Esophagus muscularis mucosa (tissue), 4 donors: ENCODE results near the gene TBC1D24. TPM values are rescaled to one million over a fixed set of nuclear protein-coding genes. Genes with fewer than 3 reads are reported as not detected.
"Not testable (repeated sequence)": the region's sequence is repeated elsewhere in the genome, so short reads cannot be mapped to it uniquely, and the experiment has no call there.

Experiments
- DNase-seq: peaks from one replicate; pipeline ENCODE4 v3.0.0-alpha.2; 2017; ENCODE audit errors: extremely low spot score
- H3K27ac ChIP-seq, 4 donors: fragments of 200-600 bp; sonication (generic); replicated peaks in 1 of 4; 1 replicate in 3 of 4; 2 replicates in 1 of 4; pipeline ENCODE4 v1.5.1; 2016 to 2019; ENCODE audit warnings: mild to moderate bottlenecking in 1 of 4
- H3K27me3 ChIP-seq, 4 donors: fragments of 200-600 bp; sonication (generic); one replicate each; pipeline versions ENCODE4 v1.5.1 to v1.6.0; 2016 to 2019
- H3K36me3 ChIP-seq, 4 donors: fragments of 200-600 bp; sonication (generic); one replicate each; pipeline ENCODE4 v1.5.1; 2016 to 2019
- H3K4me1 ChIP-seq, 4 donors: fragments of 200-600 bp; sonication (generic); one replicate each; pipeline ENCODE4 v1.5.1; 2016 to 2019
- H3K4me3 ChIP-seq, 4 donors: fragments of 200-600 bp; sonication (generic); 1 replicate in 2 of 4; 2 replicates in 2 of 4; pipeline ENCODE4 v1.5.1; 2016 to 2019; ENCODE audit warnings: mild to moderate bottlenecking in 4 of 4, moderate library complexity in 1 of 4
- H3K9me3 ChIP-seq, 4 donors: fragments of 200-600 bp; sonication (generic); 1 replicate in 3 of 4; 2 replicates in 1 of 4; pipeline ENCODE4 v1.5.1; 2016 to 2019
- CTCF ChIP-seq, 3 experiments: fragments of 200-600 bp in 2 of 3; fragments of 450-650 bp in 1 of 3; sonication (generic) in 2 of 3; IDR thresholded peaks; one replicate each; pipeline ENCODE4 v1.5.1; 2017 to 2019; ENCODE audit warnings: antibody characterized with exemption in 3 of 3, mild to moderate bottlenecking in 2 of 3, moderate library complexity in 1 of 3
- EP300 ChIP-seq: sonication (generic); formaldehyde crosslinking; IDR thresholded peaks from one replicate; pipeline ENCODE4 v1.6.1; 2017; ENCODE audit warnings: antibody characterized with exemption
- POLR2A ChIP-seq: fragments of 450-650 bp; IDR thresholded peaks from one replicate; pipeline ENCODE4 v1.6.1; 2017; ENCODE audit warnings: antibody characterized with exemption, moderate library complexity, mild to moderate bottlenecking, low read depth
- POLR2AphosphoS5 ChIP-seq, 2 donors: sonication (generic); formaldehyde crosslinking; IDR thresholded peaks; one replicate each; pipeline ENCODE4 v1.6.1; 2017; ENCODE audit warnings: antibody characterized with exemption in 2 of 2
- WGBS: methylation state at CpG from one replicate; pipeline ENCODE4 v1.1.5; 2018; 5-methylcytosine and 5-hydroxymethylcytosine counted together
- intact Hi-C: fragments of 100-400 bp; cut with DNase I; formaldehyde crosslinking; loops from one replicate; pipeline ENCODE4 v1.15.1; 2023
- total RNA-seq, 4 donors: library from RNA; depleted of rRNA; stranded (reverse); fragments of >200 nt; gene quantifications; one replicate each; pipeline versions ENCODE4 v1.1.0 to v1.2.1, GENCODE V29; 2016

TBC1D24 gene
- total RNA-seq, 4 donors from 2014 or later = 7.0 to 14.1 (median 11.5) TPM

- DNase-seq = peak; percentile 99
- peaks cover 10 to 39% (median 39%) of the 10 kb centered on the region in 4 donors for H3K4me1 ChIP-seq
- H3K36me3 ChIP-seq = peaks cover 14 to 36% (median 30%) of the 10 kb centered on the region in 4 donors
- no peaks in the 10 kb centered on the region for H3K27me3 ChIP-seq
- under 1% methylated on average over 32 of the region's 84 CpGs for WGBS
- H3K9me3 ChIP-seq = no peaks in the 10 kb centered on the region
- H3K27ac ChIP-seq = peak overlapping the region; percentile 95 to 98 (median 96)
- H3K4me3 ChIP-seq = peak overlapping the region; percentile 66 to 71 (median 70)
- peak; percentile 95 to 98 for TF ChIP-seq POLR2AphosphoS5 (IDR thresholded peaks at IDR 0.05)
- no peak for TF ChIP-seq CTCF (IDR thresholded peaks at IDR 0.05)
- TF ChIP-seq EP300 = no peak
- no peak for TF ChIP-seq POLR2A
- intact Hi-C loops = no loop called here
These were observed 57.0 kb downstream of the TBC1D24 start for GRCh38 chr16:2531696-2532493.

GRCh38 chr16:2532494-2533141 is 57.7 kb downstream of the TBC1D24 start:
- 3% methylated on average over 32 of the region's 37 CpGs for WGBS
- DNase-seq = no peak
- no peaks in the 10 kb centered on the region for H3K9me3 ChIP-seq
- intact Hi-C loops = no loop called here
- H3K27ac ChIP-seq = peak overlapping the region; percentile 95 to 98 (median 96)
- H3K4me3 ChIP-seq = peak overlapping the region; percentile 66 to 71 (median 70)
- peaks cover 14 to 29% (median 23%) of the 10 kb centered on the region in 4 donors for H3K36me3 ChIP-seq
- peak; percentile 17 to 54 for TF ChIP-seq POLR2AphosphoS5 (IDR thresholded peaks at IDR 0.05)
- no peak for TF ChIP-seq CTCF (IDR thresholded peaks at IDR 0.05)
- no peaks in the 10 kb centered on the region for H3K27me3 ChIP-seq
- peaks cover 14 to 44% (median 43%) of the 10 kb centered on the region in 4 donors for H3K4me1 ChIP-seq

GRCh38 chr16:2533142-2533755 is 58.3 kb downstream of the TBC1D24 start:
- H3K27me3 ChIP-seq, intact Hi-C loops, DNase-seq, H3K9me3 ChIP-seq: not testable (repeated sequence)
- Histone ChIP-seq H3K27ac (peak overlapping the region; percentile 95 to 98 (median 96)), H3K4me3 (peak overlapping the region; percentile 66 to 71 (median 70)), H3K36me3 (peaks cover 8 to 22% (median 17%) of the 10 kb centered on the region in 4 donors), H3K4me1 (peaks cover 14 to 44% (median 43%) of the 10 kb centered on the region in 4 donors)
- WGBS = 34% methylated on average over 12 of the region's 16 CpGs

GRCh38 chr16:2533912-2534311 is 59.0 kb downstream of the TBC1D24 start:
- Histone ChIP-seq H3K27ac (peak overlapping the region; percentile 95 to 98 (median 96)), H3K36me3 (peaks cover 2 to 16% (median 10%) of the 10 kb centered on the region in 4 donors), H3K4me1 (peaks cover 17 to 48% (median 48%) of the 10 kb centered on the region in 4 donors), H3K27me3 (no peaks in the 10 kb centered on the region), H3K4me3 (no peak overlapping the region), H3K9me3 (no peaks in the 10 kb centered on the region)
- no peak for DNase-seq
- intact Hi-C loops = no loop called here
- 89% methylated on average over 11 of the region's 11 CpGs for WGBS
- TF ChIP-seq EP300 = no peak

GRCh38 chr16:2534335-2534734 is 59.4 kb downstream of the TBC1D24 start:
- H3K4me1 ChIP-seq = peaks cover 22 to 53% (median 52%) of the 10 kb centered on the region in 4 donors
- 90% methylated on average over 5 of the region's 5 CpGs for WGBS
- H3K9me3 ChIP-seq, H3K4me3 ChIP-seq, H3K27ac ChIP-seq, DNase-seq, intact Hi-C loops, H3K27me3 ChIP-seq: not testable (repeated sequence)
- peaks cover 0 to 12% (median 6%) of the 10 kb centered on the region in 4 donors for H3K36me3 ChIP-seq

GRCh38 chr16:2535625-2536013 is 60.7 kb downstream of the TBC1D24 start:
- H3K9me3 ChIP-seq = no peaks in the 10 kb centered on the region
- no peaks in the 10 kb centered on the region for H3K27me3 ChIP-seq
- H3K36me3 ChIP-seq = peaks cover 0 to 6% (median 2%) of the 10 kb centered on the region in 4 donors
- 83% methylated on average over 8 of the region's 9 CpGs for WGBS
- H3K4me3 ChIP-seq = no peak overlapping the region
- intact Hi-C loops = no loop called here
- peak overlapping the region; percentile 57 to 91 (median 72) for H3K27ac ChIP-seq
- DNase-seq = no peak
- TF ChIP-seq EP300 (no peak), POLR2AphosphoS5 (IDR thresholded peaks at IDR 0.05) (no peak), CTCF (IDR thresholded peaks at IDR 0.05) (no peak), POLR2A (no peak)
- peaks cover 34 to 66% (median 63%) of the 10 kb centered on the region in 4 donors for H3K4me1 ChIP-seq
